Vagina (tissue), 2 donors: ENCODE measurements around the gene JMJD4.

Experiments used
- POLR2A ChIP-seq, 2 donors: fragments of 450-650 bp; IDR thresholded peaks; one replicate each; pipeline ENCODE4 v1.6.1; 2017; ENCODE audit warnings: antibody characterized with exemption in 2 of 2, mild to moderate bottlenecking in 2 of 2, moderate library complexity in 2 of 2
- POLR2AphosphoS5 ChIP-seq, 2 donors: sonication (generic); formaldehyde crosslinking; IDR thresholded peaks; one replicate each; pipeline ENCODE4 v1.9.0; 2017; ENCODE audit warnings: antibody characterized with exemption in 2 of 2, mild to moderate bottlenecking in 2 of 2, low read depth in 1 of 2; ENCODE audit not compliant: insufficient read depth in 1 of 2
- TF ChIP-seq, protein P1 (sequence below), 3 experiments: fragments of 450-650 bp in 2 of 3; fragments of 200-600 bp in 1 of 3; sonication (generic) in 1 of 3; IDR thresholded peaks; one replicate each; pipeline ENCODE4 v1.5.1; 2017 to 2019; ENCODE audit warnings: antibody characterized with exemption in 3 of 3, mild to moderate bottlenecking in 2 of 3, moderate library complexity in 2 of 3

DNA sequence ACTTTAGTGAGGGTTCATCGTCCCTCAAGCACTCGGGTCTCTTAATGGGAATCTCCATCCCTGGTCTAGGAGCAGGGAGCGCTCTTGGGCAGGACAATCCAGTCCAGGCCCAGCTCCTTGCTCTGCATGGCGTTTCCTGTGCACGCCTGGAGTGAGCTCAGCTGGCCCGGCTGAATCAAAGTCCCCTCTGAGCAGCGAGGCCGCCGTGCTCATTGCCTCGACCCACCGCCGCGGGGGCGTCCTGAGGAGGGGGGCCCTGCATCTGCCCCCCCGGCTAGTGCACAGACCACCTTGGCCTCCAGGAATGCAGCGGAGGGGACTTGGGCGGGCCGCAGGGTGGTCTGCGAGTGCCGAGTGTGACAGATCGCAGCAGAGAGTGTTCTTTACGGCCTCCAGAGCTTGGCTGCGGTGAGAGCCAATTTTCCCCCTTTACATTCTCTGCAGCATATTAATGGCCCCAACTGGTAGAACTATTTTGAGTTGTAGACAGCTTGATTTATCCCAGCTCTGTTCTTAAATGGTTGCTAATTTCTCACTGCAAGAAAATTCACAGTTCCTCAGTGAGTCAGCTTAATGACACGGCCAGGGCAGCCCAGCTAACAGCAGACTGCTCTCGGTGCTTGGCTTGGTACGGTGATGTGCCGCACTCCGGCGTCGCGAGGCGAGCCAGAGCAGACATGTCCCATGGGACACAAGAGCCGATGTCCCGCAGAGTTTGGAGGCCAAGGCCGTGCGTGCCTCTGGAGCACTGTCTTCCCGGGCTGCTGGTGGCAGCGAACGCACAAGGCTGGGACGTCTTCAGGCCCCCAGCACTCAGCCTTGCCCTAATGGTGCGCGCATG lies 39.9 kb upstream of the JMJD4 start:
- TF ChIP-seq POLR2AphosphoS5 (IDR thresholded peaks at IDR 0.05; ENCODE audit: insufficient read depth in 1 of 2, low read depth in 1 of 2) = no peak
- no peak for TF ChIP-seq POLR2A (IDR thresholded peaks at IDR 0.05)
- TF ChIP-seq, protein P1, sequence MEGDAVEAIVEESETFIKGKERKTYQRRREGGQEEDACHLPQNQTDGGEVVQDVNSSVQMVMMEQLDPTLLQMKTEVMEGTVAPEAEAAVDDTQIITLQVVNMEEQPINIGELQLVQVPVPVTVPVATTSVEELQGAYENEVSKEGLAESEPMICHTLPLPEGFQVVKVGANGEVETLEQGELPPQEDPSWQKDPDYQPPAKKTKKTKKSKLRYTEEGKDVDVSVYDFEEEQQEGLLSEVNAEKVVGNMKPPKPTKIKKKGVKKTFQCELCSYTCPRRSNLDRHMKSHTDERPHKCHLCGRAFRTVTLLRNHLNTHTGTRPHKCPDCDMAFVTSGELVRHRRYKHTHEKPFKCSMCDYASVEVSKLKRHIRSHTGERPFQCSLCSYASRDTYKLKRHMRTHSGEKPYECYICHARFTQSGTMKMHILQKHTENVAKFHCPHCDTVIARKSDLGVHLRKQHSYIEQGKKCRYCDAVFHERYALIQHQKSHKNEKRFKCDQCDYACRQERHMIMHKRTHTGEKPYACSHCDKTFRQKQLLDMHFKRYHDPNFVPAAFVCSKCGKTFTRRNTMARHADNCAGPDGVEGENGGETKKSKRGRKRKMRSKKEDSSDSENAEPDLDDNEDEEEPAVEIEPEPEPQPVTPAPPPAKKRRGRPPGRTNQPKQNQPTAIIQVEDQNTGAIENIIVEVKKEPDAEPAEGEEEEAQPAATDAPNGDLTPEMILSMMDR (IDR thresholded peaks at IDR 0.05) = no peak
